Measurements from ENCODE around the gene CCDC88C. TPM values are rescaled to one million over a fixed set of nuclear protein-coding genes. Genes with fewer than 3 reads are reported as not detected.

The CCDC88C gene
- total and polyA plus RNA-seq, 12 donors = 1.5 to 6.5 (median 3.4) TPM

DNA sequence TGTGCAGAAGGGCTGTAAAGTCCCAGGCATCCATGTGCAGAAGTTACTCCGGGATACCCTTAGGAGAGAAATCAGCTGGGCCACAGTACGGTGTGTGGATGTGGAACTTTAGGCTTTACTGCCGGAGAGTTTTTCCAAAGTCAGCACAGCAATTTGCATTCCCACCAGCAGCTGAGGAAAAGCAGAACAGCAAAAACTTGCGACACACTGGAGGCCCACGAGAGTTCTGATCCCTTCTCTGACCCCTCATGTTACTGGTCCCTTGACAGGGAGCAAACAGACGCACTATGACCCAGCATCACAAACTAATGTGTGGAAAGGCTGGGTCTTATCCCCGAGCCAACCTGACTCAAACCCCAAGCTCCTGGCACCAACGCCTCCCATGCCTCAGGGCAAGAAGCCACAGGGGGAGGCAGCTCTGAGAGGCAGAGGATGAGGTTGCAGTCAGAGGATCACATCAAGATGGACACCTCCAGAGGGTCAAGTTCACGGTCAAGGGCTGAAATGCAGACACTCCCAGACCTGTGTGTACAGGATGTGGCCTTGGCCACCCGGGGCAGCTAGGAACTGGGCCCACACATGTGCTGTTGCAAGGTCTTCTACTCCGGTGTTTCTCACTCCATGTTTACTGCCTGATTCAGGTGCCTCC is 38.6 kb downstream of the CCDC88C start:
- peak in 1 of 7 donors; percentile 21 for DNase-seq
- H3K27me3 ChIP-seq = no peaks in the 10 kb centered on the region
- TF ChIP-seq, protein P1, sequence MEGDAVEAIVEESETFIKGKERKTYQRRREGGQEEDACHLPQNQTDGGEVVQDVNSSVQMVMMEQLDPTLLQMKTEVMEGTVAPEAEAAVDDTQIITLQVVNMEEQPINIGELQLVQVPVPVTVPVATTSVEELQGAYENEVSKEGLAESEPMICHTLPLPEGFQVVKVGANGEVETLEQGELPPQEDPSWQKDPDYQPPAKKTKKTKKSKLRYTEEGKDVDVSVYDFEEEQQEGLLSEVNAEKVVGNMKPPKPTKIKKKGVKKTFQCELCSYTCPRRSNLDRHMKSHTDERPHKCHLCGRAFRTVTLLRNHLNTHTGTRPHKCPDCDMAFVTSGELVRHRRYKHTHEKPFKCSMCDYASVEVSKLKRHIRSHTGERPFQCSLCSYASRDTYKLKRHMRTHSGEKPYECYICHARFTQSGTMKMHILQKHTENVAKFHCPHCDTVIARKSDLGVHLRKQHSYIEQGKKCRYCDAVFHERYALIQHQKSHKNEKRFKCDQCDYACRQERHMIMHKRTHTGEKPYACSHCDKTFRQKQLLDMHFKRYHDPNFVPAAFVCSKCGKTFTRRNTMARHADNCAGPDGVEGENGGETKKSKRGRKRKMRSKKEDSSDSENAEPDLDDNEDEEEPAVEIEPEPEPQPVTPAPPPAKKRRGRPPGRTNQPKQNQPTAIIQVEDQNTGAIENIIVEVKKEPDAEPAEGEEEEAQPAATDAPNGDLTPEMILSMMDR (IDR thresholded peaks at IDR 0.05) = no peak
- TF ChIP-seq POLR2A (IDR thresholded peaks at IDR 0.05) = no peak
- H3K9me3 ChIP-seq (replicated peaks in 1 of 3) = no peaks in the 10 kb centered on the region
- 64 to 74% (median 70%) methylated on average over 6 to 11 of the region's 11 CpGs for WGBS, 4 donors
- no peak overlapping the region for H3K4me3 ChIP-seq
- H3K36me3 ChIP-seq (replicated peaks in 1 of 2) = no peaks in the 10 kb centered on the region
- intact Hi-C loops (cut with DNase I) = no loop called here
- H3K27ac ChIP-seq = no peak overlapping the region
- peaks cover 0 to 15% of the 10 kb centered on the region in 2 donors for H3K4me1 ChIP-seq (replicated peaks in 1 of 2)

DNA sequence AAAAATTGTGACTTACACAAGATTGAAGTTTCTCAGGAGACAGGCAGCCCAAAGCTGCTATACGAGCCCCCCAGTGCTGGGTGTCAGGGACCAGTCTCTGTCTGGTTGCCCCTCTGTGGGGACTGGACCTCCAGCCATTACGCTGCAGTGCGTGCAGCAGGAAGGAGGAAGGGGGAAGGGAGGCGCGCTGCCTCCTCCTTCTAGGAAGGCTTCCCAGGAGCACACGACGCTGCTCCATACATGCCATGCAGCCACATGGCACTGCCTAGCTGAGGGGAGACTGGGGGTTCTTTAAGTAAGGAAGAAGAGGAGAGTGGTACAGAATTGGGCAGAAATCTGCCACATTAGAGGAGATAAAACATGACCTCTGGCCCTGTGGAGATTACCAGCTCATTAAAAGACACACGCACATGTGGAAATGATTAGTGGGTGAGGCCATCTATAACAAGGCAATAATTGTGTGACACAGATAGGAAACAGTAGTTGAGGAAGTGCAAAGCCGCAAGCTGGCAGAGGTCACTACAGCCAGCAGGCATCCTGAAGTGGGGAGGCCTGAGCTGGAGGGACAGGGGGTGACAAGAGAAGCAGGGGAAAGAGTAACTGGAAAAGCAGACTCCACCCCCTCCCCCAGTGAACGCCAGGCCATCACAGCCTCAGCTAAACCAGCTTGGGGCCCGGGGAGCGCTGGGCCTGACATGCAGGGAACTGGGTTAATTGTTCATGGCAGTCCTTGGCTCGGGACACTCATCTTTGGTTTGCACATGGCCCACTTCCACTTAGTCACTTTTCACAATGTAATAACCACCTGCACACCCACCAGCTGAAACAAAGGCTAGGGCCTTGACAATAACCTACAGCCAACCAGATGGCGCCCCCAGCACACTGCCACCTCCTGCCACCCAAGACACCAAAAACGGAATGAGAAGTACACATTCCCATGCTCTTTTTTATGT is 39.6 kb downstream of the CCDC88C start:
- intact Hi-C loops (cut with DNase I) = no loop called here
- Histone ChIP-seq H3K9me3 (replicated peaks in 1 of 3) (no peaks in the 10 kb centered on the region), H3K4me1 (replicated peaks in 1 of 2) (peaks cover 0 to 25% of the 10 kb centered on the region in 2 donors), H3K36me3 (replicated peaks in 1 of 2) (no peaks in the 10 kb centered on the region), H3K27ac (no peak overlapping the region), H3K27me3 (no peaks in the 10 kb centered on the region), H3K4me3 (no peak overlapping the region)
- TF ChIP-seq, protein P1 (IDR thresholded peaks at IDR 0.05) = no peak
- no peak for TF ChIP-seq POLR2A (IDR thresholded peaks at IDR 0.05)
- 69 to 77% (median 74%) methylated on average over 15 of the region's 15 CpGs for WGBS, 4 donors
- no peak for DNase-seq

DNA sequence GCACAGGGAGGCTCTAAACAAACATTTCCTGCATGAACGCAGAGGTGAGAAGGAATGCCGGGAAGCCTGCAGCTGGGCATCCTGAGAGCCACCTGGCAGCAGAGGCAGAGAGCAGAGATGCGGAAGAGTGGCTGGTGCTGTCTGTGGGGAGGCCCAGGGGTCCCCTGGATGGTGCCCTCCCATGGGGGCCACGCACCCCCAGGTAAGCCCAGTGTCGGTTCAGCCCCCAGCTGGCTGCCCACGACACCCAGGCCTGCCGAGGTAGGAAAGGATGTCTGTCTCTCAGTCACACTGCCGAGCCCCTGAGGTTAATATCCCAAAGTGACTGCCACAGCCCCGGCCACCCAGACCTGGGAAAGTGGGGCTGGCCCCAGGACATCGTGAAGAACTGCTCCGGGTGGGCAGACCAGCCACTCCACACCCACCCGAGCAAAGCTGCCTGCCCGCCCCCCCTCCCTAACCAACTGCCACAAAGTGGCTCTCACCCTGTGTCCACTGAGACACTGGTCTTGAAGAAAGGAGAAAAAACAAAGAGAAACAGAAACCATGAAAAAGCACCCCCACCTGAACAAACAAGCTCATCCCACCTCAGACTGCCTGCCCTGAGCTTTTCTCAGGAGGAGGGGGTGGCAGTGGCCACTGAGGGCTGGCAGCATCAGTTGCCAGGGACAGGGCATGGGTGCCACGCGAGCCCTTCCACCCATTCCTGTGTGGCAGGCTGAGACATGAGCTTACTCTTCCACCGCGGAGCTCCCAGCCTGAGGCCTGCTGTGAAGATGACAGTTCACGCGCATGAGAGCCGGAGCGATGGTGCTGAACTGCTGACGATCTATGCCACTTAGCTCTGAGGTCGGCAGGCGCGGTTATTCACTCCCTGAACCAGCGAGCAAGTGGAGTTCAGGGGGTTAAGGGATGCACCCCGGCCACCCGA is 40.8 kb downstream of the CCDC88C start:
- H3K4me1 ChIP-seq (replicated peaks in 1 of 2) = peaks cover 0 to 25% of the 10 kb centered on the region in 2 donors
- DNase-seq = no peak
- WGBS, 4 donors = 86 to 92% (median 89%) methylated on average over 19 to 28 of the region's 28 CpGs
- no peak overlapping the region for H3K27ac ChIP-seq
- intact Hi-C loops (cut with DNase I) = no loop called here
- no peaks in the 10 kb centered on the region for H3K9me3 ChIP-seq (replicated peaks in 1 of 3)
- no peak for TF ChIP-seq POLR2A (IDR thresholded peaks at IDR 0.05)
- H3K4me3 ChIP-seq = no peak overlapping the region
- no peaks in the 10 kb centered on the region for H3K36me3 ChIP-seq (replicated peaks in 1 of 2)
- H3K27me3 ChIP-seq = no peaks in the 10 kb centered on the region

DNA sequence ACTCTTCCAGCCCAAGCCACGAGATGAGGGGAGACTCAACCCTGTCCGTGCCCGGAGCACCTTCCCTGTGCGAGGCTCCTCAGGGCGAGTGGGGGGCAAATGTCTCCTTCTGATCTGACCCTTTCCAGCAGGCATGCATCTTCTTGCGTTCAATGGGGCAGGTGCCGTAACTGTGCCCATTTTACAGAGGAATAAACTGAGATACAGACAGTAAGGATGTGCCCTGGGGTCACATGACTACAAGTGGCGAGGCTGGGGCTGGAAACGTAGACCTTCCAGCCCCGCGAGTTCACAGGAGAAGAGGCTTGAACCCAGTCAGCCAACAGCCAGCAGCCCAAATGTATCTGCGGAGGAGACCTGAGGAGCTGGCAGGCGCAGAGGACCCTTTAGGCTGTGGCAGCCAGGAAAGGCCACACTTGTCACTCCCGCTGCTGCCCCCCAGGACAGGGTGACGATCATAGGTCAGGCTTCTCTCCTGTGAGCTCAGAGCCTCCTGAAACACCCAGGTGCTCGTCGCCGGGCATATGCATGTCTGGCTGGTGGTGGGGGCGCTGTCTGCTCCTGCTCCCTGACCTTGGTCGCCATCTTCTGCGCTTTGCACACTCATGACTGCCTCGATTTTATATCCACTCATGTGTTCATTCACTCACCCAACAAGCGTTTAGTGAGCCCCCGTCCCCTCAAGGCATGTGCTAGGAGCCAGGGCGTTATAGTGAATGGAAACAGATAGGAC is 41.7 kb downstream of the CCDC88C start:
- Histone ChIP-seq H3K4me1 (replicated peaks in 1 of 2) (peaks cover 0 to 25% of the 10 kb centered on the region in 2 donors), H3K36me3 (replicated peaks in 1 of 2) (no peaks in the 10 kb centered on the region), H3K27me3 (no peaks in the 10 kb centered on the region), H3K4me3 (no peak overlapping the region), H3K27ac (no peak overlapping the region), H3K9me3 (replicated peaks in 1 of 3) (no peaks in the 10 kb centered on the region)
- DNase-seq = no peak
- intact Hi-C loops (cut with DNase I) = no loop called here
- WGBS, 4 donors = 89 to 94% (median 91%) methylated on average over 20 to 25 of the region's 25 CpGs
- TF ChIP-seq, protein P1 (IDR thresholded peaks at IDR 0.05) = no peak
- TF ChIP-seq POLR2A (IDR thresholded peaks at IDR 0.05) = no peak
